ENCODE results near the gene RNF180. TPM values are rescaled to one million over a fixed set of nuclear protein-coding genes. Genes with fewer than 3 reads are reported as not detected.

Gene RNF180
- total and polyA plus RNA-seq, 9 donors: 0.62 to 2.3 (median 1.2) TPM

DNA sequence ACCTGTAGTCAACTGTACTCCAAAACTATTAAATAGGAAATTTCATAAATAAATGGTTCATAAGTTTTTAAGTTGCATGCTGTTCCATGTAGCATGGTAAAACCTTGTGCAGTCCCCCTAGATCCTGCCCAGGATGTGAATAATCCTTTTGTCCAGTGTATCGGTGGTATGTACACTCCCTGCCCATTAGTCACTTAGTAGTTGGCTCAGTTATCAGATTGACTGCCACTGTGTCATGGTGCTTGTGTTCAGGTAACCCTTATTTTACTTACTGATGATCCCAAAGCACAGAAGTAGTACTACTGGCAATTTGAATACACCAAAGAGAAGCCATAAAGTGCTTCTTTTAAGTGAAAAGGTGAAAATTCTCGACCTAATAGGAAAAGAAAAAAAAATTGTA lies 134.2 kb downstream of the RNF180 start:
- no peak for DNase-seq
- no peak overlapping the region for H3K4me3 ChIP-seq (ENCODE audit: low read length)

DNA sequence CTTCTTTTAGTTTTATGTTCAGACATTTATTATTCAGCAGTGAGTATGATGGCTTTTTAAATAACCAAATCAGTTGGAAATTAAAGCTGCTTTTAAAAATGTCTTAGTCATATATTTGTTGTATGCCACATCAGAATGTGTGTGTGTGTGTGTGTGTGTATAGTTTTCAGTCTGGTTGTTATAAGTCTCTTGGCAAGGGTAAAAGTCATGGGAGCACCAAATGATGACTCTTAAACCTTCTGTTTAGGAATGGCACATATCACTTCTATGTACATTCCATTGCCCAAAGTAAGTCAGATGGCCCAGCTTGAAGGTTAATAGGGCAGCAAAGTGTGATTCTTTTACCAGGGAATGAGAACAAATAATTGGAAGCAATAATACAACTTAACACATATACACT lies 135.9 kb downstream of the RNF180 start:
- no peaks in the 10 kb centered on the region for H3K4me1 ChIP-seq (ENCODE audit: control insufficient read depth, insufficient read depth, low read length)
- no peak overlapping the region for H3K27ac ChIP-seq (ENCODE audit: low read length)
- H3K27me3 ChIP-seq (ENCODE audit: control insufficient read depth, insufficient read depth, low read length): no peaks in the 10 kb centered on the region
- no peaks in the 10 kb centered on the region for H3K36me3 ChIP-seq (ENCODE audit: control insufficient read depth, insufficient read depth, low read length)
- DNase-seq: no peak
- no peak overlapping the region for H3K4me3 ChIP-seq (ENCODE audit: low read length)
- no peaks in the 10 kb centered on the region for H3K9me3 ChIP-seq (replicated peaks; ENCODE audit: control insufficient read depth, low read depth, low read length)

More for the DNA sequence above, 134.2 kb downstream of the RNF180 start:
- WGBS (ENCODE audit: insufficient coverage): no CpG with 5 or more reads among the region's 2 CpGs
- Histone ChIP-seq H3K36me3 (ENCODE audit: control insufficient read depth, insufficient read depth, low read length) (no peaks in the 10 kb centered on the region), H3K9me3 (replicated peaks; ENCODE audit: control insufficient read depth, low read depth, low read length) (no peaks in the 10 kb centered on the region), H3K27me3 (ENCODE audit: control insufficient read depth, insufficient read depth, low read length) (no peaks in the 10 kb centered on the region), H3K4me1 (ENCODE audit: control insufficient read depth, insufficient read depth, low read length) (no peaks in the 10 kb centered on the region), H3K27ac (ENCODE audit: low read length) (no peak overlapping the region)

DNA sequence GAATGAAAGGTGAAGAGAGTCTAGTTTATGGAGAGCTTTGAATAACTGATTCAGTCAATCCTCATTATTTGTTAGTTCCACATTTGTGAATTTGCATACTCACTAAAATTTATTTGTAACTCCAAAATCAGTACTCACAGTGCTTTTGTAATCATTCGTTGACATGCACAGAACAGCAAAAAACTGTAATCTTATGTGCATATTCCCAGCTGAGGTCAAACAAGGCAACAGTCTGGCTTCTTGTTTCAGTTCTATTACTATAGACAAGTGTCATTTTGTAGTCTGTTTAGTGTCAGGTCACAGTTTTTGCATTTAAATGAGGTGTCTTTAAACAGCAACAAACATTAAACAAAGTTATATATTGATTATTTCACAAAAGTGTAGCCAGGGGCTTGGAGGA lies 142.5 kb downstream of the RNF180 start:
- DNase-seq: no peak
- WGBS (ENCODE audit: insufficient coverage): no CpG with 5 or more reads among the region's 1 CpG

DNA sequence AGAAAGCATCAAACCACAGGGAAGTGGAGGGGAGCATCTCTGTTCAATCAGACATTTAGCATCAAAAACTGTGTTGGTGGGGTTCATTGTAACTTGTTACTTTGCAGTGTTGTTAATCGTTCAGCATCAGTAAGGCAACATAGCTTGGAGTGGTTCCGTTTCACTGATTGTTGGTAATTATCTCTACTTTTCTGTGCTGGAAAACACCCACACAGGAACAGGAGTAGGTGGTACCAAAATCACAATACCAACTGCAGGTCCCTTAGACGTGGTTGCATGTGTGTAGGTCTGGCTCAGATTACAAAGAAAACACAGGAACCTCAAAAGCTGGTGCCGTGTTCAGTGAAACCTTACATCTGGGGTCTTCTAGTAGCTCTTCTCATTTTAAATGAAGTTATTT lies 146.8 kb downstream of the RNF180 start:
- Histone ChIP-seq H3K9me3 (replicated peaks; ENCODE audit: control insufficient read depth, low read depth, low read length) (no peaks in the 10 kb centered on the region), H3K27me3 (ENCODE audit: control insufficient read depth, insufficient read depth, low read length) (no peaks in the 10 kb centered on the region), H3K27ac (ENCODE audit: low read length) (no peak overlapping the region), H3K4me3 (ENCODE audit: low read length) (no peak overlapping the region), H3K36me3 (ENCODE audit: control insufficient read depth, insufficient read depth, low read length) (no peaks in the 10 kb centered on the region), H3K4me1 (ENCODE audit: control insufficient read depth, insufficient read depth, low read length) (no peaks in the 10 kb centered on the region)
- no peak for DNase-seq
- WGBS (ENCODE audit: insufficient coverage): no CpG with 5 or more reads among the region's 4 CpGs

More for the DNA sequence above, 142.5 kb downstream of the RNF180 start:
- no peaks in the 10 kb centered on the region for H3K36me3 ChIP-seq (ENCODE audit: control insufficient read depth, insufficient read depth, low read length)
- no peaks in the 10 kb centered on the region for H3K9me3 ChIP-seq (replicated peaks; ENCODE audit: control insufficient read depth, low read depth, low read length)
- no peaks in the 10 kb centered on the region for H3K4me1 ChIP-seq (ENCODE audit: control insufficient read depth, insufficient read depth, low read length)
- H3K27ac ChIP-seq (ENCODE audit: low read length): no peak overlapping the region
- H3K4me3 ChIP-seq (ENCODE audit: low read length): no peak overlapping the region
- H3K27me3 ChIP-seq (ENCODE audit: control insufficient read depth, insufficient read depth, low read length): no peaks in the 10 kb centered on the region

DNA sequence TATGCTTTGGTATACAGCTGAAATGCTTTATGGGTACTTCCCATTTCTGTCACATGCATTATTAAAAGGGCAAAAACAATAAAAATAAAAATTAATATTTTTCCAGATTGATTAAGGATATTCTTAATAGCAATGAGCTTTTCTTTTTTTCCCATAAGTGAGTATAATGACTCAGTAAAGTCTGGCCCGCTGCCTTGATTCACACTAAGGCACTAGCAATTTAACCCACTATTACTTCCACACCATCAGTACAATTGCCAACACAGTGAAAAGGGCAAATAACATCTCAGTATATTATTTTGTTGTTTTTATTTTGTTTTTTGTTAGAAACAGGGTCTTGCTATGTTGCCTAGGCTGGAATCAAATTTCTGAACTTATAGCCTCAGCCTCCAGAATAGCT lies 150.1 kb downstream of the RNF180 start:
- Histone ChIP-seq H3K4me1 (ENCODE audit: control insufficient read depth, insufficient read depth, low read length) (no peaks in the 10 kb centered on the region), H3K9me3 (replicated peaks; ENCODE audit: control insufficient read depth, low read depth, low read length) (no peaks in the 10 kb centered on the region), H3K36me3 (ENCODE audit: control insufficient read depth, insufficient read depth, low read length) (no peaks in the 10 kb centered on the region), H3K4me3 (ENCODE audit: low read length) (no peak overlapping the region), H3K27me3 (ENCODE audit: control insufficient read depth, insufficient read depth, low read length) (no peaks in the 10 kb centered on the region), H3K27ac (ENCODE audit: low read length) (no peak overlapping the region)
- WGBS (ENCODE audit: insufficient coverage): no CpG with 5 or more reads among the region's 1 CpG
- no peak for DNase-seq

DNA sequence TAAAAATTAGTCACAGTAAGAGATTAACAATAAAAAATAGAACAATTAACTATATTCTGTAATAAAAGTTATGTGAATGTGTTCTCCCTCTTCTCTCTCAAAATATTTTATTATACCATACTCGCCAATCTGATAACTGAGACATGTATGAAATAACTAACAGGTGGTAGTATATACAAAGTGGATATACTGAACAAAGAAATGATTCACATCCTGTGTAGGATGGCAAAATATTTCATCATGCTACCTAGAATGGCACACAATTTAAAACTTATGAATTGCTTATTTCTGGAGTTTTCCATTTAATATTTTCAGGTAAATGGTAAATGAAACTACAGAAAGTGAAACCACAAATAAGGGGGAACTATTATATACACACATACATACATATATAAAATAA lies 152.5 kb downstream of the RNF180 start:
- no CpG with 5 or more reads among the region's 1 CpG for WGBS (ENCODE audit: insufficient coverage)
- H3K4me3 ChIP-seq (ENCODE audit: low read length): no peak overlapping the region
- H3K27me3 ChIP-seq (ENCODE audit: control insufficient read depth, insufficient read depth, low read length): no peaks in the 10 kb centered on the region
- no peak overlapping the region for H3K27ac ChIP-seq (ENCODE audit: low read length)
- no peaks in the 10 kb centered on the region for H3K36me3 ChIP-seq (ENCODE audit: control insufficient read depth, insufficient read depth, low read length)
- DNase-seq: no peak
- H3K9me3 ChIP-seq (replicated peaks; ENCODE audit: control insufficient read depth, low read depth, low read length): no peaks in the 10 kb centered on the region
- no peaks in the 10 kb centered on the region for H3K4me1 ChIP-seq (ENCODE audit: control insufficient read depth, insufficient read depth, low read length)

DNA sequence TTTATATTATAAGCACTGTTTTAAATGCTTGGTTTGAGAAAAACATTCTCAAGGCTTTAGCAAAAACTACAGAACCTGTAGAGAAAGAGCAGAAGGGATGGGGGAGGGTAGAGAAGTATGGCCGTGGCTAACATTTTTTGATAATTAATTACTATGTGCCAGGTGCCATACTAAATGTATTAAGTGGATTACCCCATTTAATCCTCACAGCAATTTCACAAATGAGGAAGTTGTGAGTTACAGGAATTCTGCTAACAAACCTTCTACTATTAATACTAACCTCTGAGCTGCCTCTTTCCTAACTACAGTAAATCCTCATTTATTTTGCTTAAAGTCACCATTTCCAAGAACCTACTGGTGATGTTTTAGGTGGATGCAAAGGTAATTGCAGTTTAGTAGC lies 157.9 kb downstream of the RNF180 start:
- H3K4me3 ChIP-seq (ENCODE audit: low read length): no peak overlapping the region
- WGBS (ENCODE audit: insufficient coverage): no CpG with 5 or more reads among the region's 1 CpG
- H3K9me3 ChIP-seq (replicated peaks; ENCODE audit: control insufficient read depth, low read depth, low read length): peaks cover 4% of the 10 kb centered on the region

DNA sequence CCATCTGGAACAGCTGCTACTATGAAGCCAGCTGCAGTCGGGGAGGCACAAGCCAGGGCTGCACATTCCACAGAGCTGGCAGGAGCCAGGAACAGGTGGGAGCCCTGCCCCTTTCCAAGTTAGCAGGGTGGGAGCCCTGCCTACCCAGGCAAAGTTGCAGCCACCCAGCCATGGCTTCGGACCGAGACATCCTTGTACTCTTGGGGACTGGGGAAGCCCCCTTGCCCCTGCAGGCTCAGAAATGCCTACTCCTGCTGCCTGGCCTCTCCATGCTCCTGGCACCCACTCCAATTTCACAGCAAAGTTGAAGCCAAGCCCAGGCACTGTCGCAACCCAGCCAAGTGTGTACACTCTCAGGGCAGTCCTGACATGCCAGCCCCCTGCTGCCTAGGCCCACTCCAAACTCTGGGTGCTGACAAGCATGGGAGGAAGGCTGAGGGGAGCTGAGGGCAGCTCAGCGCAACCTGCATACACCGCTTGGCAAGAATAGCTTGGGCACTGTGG lies 165.1 kb downstream of the RNF180 start:
- WGBS (ENCODE audit: insufficient coverage): 75% methylated on average over 4 of the region's 6 CpGs

More for the DNA sequence above, 157.9 kb downstream of the RNF180 start:
- Histone ChIP-seq H3K27me3 (ENCODE audit: control insufficient read depth, insufficient read depth, low read length) (no peaks in the 10 kb centered on the region), H3K4me1 (ENCODE audit: control insufficient read depth, insufficient read depth, low read length) (no peaks in the 10 kb centered on the region), H3K36me3 (ENCODE audit: control insufficient read depth, insufficient read depth, low read length) (no peaks in the 10 kb centered on the region), H3K27ac (ENCODE audit: low read length) (no peak overlapping the region)
- no peak for DNase-seq

DNA sequence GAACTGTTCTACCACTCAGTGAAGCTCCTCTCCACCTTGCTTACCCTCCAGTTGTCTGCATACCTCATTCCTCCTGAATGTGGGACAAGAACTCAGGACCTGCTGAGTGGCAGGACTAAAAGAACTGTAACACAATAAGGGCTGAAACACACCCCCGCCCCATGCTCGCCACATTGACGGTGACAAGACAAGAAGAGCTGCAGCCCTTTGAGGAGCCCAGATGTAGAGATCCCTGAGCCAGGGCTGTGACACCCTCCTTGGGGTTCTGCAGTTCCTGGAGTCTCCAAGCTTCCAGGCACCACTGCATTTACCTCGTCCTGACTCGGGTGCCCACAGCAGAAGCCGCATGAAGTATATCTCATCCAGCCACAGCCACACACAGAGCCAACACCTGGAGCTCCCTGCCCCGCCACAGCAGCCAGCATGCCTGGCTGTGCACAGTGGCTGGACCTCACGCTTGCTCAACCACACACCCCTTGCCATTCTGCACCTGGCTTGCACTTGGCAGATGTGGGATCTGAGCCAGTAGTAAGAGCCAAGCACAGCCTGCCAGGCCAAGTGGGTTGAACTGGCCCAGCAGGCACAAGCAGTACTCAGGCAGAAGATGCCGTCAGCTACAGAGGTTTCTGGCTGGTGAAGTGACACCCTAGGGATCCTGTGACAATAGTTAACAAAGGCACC lies 166.1 kb downstream of the RNF180 start:
- Histone ChIP-seq H3K9me3 (replicated peaks; ENCODE audit: control insufficient read depth, low read depth, low read length) (peaks cover 4% of the 10 kb centered on the region), H3K36me3 (ENCODE audit: control insufficient read depth, insufficient read depth, low read length) (no peaks in the 10 kb centered on the region), H3K4me3 (ENCODE audit: low read length) (no peak overlapping the region), H3K27me3 (ENCODE audit: control insufficient read depth, insufficient read depth, low read length) (no peaks in the 10 kb centered on the region), H3K4me1 (ENCODE audit: control insufficient read depth, insufficient read depth, low read length) (peaks cover 14% of the 10 kb centered on the region), H3K27ac (ENCODE audit: low read length) (no peak overlapping the region)
- DNase-seq: peak; percentile 68
- WGBS (ENCODE audit: insufficient coverage): 91% methylated on average over 8 of the region's 9 CpGs

More for the DNA sequence above, 165.1 kb downstream of the RNF180 start:
- H3K27ac ChIP-seq (ENCODE audit: low read length): no peak overlapping the region
- peaks cover 4% of the 10 kb centered on the region for H3K9me3 ChIP-seq (replicated peaks; ENCODE audit: control insufficient read depth, low read depth, low read length)
- no peaks in the 10 kb centered on the region for H3K36me3 ChIP-seq (ENCODE audit: control insufficient read depth, insufficient read depth, low read length)
- peak; percentile 83 for DNase-seq
- H3K4me1 ChIP-seq (ENCODE audit: control insufficient read depth, insufficient read depth, low read length): peaks cover 14% of the 10 kb centered on the region
- no peak overlapping the region for H3K4me3 ChIP-seq (ENCODE audit: low read length)
- H3K27me3 ChIP-seq (ENCODE audit: control insufficient read depth, insufficient read depth, low read length): no peaks in the 10 kb centered on the region

DNA sequence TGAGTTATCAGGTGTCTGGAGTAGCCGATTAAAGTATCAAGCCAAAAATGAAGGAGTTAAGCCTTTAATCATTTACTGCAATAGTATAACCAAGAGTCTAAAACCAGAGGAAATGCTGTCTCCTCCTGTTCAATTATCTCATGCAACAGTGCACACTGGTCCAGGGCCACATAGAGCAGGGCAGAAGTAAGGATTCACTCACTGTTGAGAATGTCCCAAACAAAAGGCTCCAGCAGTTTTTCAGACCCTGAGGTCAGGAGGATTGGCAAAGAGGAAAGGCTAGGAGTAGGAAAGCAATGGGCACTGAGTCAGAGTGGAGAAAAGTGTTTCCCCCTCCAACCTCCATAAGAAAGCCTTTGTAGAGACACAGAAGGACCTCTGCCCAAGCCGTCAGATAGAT lies 168.2 kb downstream of the RNF180 start:
- H3K4me1 ChIP-seq (ENCODE audit: control insufficient read depth, insufficient read depth, low read length): peaks cover 14% of the 10 kb centered on the region
- no peaks in the 10 kb centered on the region for H3K27me3 ChIP-seq (ENCODE audit: control insufficient read depth, insufficient read depth, low read length)
- H3K4me3 ChIP-seq (ENCODE audit: low read length): no peak overlapping the region
- no CpG with 5 or more reads among the region's 2 CpGs for WGBS (ENCODE audit: insufficient coverage)
- no peak overlapping the region for H3K27ac ChIP-seq (ENCODE audit: low read length)
- no peaks in the 10 kb centered on the region for H3K36me3 ChIP-seq (ENCODE audit: control insufficient read depth, insufficient read depth, low read length)
- H3K9me3 ChIP-seq (replicated peaks; ENCODE audit: control insufficient read depth, low read depth, low read length): no peaks in the 10 kb centered on the region
- DNase-seq: no peak

DNA sequence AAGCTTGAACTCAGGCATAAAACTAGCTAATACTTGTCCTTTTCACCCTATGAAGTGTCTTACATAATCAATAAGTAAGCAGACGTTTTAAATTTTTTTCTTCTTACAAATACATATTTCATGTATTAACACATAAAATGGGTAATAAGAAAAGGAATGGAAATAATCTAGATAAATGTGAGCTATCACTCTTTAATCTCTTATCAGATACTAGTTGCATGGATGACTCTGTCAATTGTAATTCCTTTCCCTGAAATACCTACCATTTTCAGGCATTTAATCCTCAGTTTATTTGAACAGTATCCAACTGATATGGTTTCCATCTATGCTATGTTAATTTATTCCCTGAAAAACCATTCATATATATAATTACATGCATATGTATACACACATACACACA lies 174.1 kb downstream of the RNF180 start:
- Histone ChIP-seq H3K27ac (ENCODE audit: low read length) (no peak overlapping the region), H3K27me3 (ENCODE audit: control insufficient read depth, insufficient read depth, low read length) (no peaks in the 10 kb centered on the region), H3K4me3 (ENCODE audit: low read length) (no peak overlapping the region), H3K4me1 (ENCODE audit: control insufficient read depth, insufficient read depth, low read length) (no peaks in the 10 kb centered on the region), H3K9me3 (replicated peaks; ENCODE audit: control insufficient read depth, low read depth, low read length) (no peaks in the 10 kb centered on the region), H3K36me3 (ENCODE audit: control insufficient read depth, insufficient read depth, low read length) (no peaks in the 10 kb centered on the region)
- whole genome bisulfite sequencing (ENCODE audit: insufficient coverage): no CpG with 5 or more reads among the region's 1 CpG
- DNase-seq: no peak
